Renal cortex interstitium (tissue), 11 donors: ENCODE results near the gene CRYZL1. TPM values are rescaled to one million over a fixed set of nuclear protein-coding genes. Genes with fewer than 3 reads are reported as not detected.
A peak's percentile ranks its signal among the peaks of the same experiment; 100 is the strongest.
"Not testable (repeated sequence)": the region's sequence is repeated elsewhere in the genome, so short reads cannot be mapped to it uniquely, and the experiment has no call there.

Experiments used
- DNase-seq, 11 donors: peaks; one replicate each; pipeline ENCODE4 v3.0.0-alpha.2; 2013; ENCODE audit warnings: low read depth in 9 of 11, low spot score in 4 of 11; ENCODE audit errors: extremely low read depth in 1 of 11
- polyA plus RNA-seq, 3 donors: library from polyadenylated mRNA; unstranded; fragments of 120-200 nt; gene quantifications; one replicate each; pipeline ENCODE4 v1.2.1, GENCODE V29; 2013; ENCODE audit not compliant: insufficient read length in 3 of 3

CRYZL1 gene
- polyA plus RNA-seq, 3 donors, result 59.2 to 74.0 (median 71.2) TPM

DNA sequence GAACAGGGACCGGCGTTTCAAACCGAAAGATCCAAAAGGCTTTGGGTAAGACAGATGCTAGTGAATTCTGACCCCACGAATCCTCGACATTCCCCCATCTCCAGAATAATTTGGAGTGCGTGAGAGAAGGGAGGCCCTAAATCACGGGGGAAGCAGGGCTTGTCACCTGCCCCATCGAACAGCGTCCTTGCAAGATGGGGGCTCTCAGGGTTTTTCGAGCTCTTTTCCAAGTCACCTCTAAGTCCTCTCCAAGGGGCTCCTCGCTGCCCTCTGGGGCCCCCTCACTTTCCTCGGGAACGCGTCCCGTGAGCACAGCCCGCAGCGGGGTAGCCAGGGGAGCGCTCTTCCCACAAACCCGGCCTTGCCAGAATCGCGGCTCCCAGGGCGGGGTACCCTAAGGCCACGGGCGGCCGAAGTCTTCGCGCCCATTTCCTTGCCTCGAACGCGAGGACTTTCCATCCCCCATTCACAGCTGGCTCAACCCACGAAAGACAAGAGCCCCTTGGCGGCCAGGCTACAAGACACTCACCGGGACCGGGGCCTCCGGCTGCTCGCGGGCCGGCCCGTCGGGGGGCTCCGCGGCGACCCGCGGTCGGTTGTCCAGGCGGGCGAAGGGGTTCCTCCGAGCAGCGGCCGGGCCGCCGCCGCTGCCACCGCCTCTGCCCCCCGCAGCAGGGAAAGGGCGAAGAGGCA is 53.6 kb downstream of the CRYZL1 start:
- DNase-seq, result peak in 7 of 11 donors; percentile 15 to 34 (median 20)

DNA sequence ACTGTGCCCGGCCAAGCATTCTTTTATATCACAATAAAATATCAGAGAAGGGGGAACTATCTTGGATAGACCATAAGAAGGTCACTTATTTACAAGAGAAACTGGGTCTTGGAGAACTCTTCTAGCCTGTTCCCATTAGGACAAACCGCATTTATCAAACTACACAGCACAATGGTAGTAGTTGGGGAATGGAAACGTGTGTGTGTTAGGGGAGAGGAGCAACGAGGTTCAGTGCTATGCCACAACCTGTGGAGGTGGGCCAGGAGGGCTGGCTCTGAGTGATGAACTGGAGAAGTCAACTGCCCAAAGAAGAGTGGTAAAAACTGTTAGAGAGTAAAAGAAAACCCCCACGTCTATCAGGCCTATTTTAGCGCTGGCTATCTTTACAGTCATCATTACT is 54.6 kb downstream of the CRYZL1 start:
- no peak for DNase-seq

DNA sequence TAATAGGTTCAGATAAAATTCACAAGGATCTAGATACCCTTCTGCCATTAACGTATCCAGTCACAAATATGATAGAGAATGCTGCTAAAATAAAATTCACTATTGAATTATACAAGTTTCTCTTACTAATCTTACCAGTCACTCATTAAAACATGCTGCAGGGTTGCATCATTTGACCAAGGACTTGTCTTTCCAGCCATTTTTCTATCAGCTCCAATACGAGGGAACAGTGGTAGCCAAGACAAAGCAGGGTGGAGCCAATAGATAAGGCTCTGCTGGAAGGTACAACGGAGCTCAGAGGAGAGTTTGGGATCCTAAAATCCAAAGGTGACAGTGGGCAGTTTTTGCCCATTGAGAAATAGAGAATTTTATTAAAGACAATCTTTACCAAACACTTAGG is 57.1 kb downstream of the CRYZL1 start:
- DNase-seq, result no peak

DNA sequence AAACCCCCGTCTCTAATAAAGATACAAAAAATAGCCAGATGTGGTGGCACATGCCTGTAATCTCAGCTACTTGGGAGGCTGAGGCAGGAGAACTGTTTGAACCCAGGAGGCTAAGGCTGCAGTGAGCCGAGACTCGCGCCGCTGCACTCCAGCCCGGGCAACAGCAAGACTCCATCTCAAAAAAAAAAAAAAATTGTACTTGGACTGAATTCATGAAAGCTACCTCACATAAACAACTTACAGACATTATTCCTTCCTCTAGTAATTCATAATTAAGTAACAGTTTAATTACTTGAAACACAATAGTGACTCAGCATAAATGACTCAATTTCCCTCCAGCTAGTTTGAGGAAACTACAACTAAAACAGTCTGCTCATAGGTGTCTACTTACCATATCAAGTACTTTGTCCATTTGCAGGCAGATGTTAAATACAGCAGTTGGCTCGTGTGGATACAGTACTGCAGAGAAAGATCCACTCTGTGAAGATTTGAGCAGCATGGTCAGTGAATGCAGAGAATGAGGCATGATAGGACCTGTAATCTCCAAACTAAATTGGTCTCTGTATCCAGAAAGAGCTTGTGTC is 62.5 kb downstream of the CRYZL1 start:
- DNase-seq, result no peak

DNA sequence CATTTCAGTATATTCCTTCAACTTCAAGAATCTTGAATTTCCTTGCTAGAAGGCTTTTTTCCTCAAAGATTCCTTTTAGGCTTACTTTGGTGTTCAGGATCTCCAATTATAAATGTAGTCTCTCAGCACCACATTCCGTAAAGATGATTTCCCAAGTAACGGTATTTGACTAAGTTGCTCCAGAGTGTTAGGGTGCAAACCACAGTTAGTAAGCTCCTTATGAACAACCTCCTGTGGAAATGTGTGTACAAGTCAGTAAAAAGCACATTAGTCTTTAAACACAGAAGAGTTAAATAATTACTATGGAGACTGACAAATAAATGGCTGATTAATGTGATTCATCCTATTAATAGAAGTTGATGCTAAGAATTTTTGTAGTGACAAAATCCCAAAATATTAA is 63.3 kb downstream of the CRYZL1 start:
- DNase-seq, result no peak

DNA sequence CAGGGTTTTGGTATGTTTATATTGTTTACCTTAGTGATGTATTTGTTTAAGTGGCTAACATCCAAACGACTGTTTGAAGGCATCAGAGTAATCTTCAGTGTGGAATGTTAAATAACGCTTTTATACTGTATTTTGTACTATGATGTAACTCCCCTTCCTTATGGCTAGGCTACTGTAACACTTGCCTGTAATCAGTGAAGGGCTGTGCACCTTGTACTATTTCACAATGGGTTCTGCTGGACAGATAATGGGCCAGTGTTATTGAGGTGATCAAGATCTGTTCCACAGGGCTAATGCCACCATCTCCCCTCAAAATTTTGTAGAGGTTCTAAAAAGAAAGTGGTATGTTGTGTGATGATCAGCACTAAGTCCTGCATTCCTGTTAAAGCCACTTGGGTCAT is 64.8 kb downstream of the CRYZL1 start:
- not testable (repeated sequence) for DNase-seq

DNA sequence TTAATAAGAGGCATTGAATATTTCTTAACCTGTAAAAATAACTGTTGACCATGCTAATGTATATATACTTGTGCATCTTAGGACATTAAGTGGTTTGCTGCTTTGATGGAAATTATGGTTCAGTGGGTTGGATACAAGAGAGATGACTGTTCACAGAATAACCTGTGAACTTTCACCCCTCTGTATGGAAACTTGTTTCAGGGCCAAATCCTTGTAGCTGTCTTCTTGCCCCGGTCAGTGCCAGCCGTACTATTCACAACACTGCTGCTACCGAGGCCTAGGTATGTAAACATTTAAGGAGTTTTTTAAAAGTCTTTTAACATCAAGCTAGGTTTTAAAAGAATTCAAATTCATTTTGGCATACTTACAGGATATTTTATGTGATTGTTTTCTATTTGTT is 69.2 kb downstream of the CRYZL1 start:
- no peak for DNase-seq

DNA sequence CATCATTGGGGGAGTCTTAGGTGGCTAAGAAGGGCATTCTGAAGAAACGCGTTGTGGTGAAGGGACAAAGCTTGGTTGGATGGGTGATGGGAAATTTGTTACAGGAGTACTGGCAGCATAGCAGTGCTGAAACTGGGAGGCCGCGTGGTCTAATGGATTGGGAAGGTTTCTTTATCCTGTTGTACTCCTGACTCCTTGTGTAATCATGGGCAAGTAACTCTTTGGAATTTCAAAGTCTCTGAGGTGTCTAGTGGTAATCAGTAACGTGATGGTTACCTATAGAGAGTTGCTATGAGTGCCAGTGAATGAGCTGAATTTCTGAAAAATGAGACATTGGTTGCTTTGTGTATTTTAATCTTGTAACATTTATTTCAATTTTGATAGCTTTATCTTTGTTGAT is 71.5 kb downstream of the CRYZL1 start:
- no peak for DNase-seq

DNA sequence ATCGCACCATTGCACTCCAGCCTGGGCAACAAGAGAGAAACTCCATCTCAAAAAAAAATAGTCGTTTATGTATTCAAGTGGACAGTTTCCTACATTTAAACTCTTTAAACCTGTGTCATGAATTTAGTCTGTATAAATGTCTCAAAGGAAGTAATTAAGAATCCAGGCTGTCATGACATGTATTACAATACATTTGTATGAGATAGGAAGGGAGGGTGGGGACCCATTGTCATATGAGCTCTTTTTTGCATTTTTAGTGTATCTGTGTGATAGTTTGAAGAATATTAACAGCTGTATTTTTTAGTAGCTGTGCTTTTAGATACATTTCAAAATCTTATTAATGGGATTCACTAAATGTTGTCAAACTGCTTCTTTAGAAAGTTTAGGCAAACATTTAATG is 73.1 kb downstream of the CRYZL1 start:
- no peak for DNase-seq

DNA sequence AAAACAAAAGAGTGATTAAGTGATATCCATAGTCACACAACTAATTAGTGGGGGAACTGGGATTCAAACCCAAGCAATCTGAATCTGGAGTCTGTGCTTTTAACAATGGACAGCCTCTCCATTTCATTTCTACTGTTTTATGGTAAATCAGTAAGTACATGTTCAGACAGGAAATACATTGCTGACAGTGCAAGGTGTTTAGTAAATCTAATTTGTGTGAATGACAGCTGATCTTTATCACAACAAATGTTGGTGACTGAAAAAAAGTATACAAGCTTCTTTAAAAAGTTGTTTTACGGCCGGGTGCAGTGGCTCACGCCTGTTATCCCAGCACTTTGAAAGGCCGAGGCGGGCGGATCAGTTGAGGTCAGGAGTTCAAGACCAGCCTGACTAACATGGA is 73.6 kb downstream of the CRYZL1 start:
- DNase-seq, result no peak

DNA sequence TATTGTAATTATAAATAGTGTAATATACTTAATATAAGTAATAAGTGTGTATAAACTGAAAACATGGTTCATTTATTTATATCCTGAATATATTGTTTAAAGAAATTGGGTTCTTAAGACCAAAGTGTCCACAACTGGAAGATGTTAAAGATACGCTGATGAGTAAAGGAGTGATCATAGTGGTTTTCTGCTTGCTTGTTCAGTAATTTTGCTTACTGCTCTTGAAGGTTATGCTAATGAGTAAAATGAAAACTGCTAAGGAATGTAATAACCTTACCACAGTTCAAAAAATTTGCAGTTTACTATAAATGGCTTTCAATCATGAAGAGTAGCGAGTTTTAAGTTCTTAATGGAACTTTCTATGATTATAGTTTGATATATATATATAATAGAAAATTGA is 75.0 kb downstream of the CRYZL1 start:
- no peak for DNase-seq

DNA sequence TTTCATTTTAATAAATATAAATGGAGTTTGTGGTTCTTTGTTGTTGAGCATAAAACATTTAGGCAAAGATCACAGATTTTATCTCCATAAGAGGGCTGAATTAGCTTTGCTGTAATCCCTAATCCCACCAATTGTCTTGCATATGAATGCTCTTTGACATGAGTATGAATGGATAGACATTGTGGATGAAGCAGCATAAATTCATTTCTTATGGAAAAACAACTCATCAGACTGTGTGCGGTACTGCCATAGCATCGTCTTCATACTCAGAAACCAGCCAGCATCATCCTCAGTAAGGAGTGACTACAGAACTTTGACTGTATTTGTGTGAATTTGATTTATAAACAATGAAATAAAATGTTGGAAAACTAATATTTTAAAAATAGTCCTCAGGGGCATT is 79.2 kb downstream of the CRYZL1 start:
- DNase-seq, result no peak

DNA sequence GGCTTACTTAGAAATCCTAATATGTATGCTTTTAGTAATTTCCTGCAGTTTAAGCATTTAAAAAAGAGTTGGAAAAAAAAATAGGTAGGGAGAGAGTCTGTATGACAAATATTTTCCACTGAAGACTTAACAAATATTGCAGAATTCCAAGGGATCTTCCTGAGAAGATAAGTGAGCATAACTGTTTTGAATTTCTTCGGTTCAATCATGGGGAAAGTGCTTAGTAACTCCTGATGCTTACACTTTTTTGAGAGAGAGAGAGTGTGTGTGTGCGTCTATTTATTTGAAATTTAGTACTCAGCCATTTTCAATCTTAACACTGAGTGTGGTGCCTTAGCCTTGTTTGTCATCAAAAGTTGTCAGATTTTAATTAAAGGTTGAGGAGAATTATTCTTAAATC is 80.2 kb downstream of the CRYZL1 start:
- DNase-seq, result no peak

DNA sequence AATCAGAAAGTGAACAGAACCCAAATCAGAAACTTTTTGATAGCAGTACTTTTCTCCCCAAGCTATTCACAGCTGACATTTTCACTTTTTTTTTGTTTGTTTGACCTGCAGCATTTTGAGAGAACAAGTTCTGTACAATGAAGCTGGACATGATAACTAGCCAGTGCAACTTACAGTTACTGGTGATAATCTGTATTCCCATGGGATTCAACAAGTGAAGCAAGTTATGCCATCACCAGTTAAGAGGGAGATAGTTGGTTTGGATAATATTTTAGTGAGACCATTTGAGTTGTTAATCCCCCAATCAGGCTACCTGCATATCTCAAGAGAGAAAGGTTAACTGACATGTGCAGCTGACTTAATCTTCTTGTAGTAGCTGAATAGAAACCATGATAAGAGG is 80.6 kb downstream of the CRYZL1 start:
- no peak for DNase-seq

DNA sequence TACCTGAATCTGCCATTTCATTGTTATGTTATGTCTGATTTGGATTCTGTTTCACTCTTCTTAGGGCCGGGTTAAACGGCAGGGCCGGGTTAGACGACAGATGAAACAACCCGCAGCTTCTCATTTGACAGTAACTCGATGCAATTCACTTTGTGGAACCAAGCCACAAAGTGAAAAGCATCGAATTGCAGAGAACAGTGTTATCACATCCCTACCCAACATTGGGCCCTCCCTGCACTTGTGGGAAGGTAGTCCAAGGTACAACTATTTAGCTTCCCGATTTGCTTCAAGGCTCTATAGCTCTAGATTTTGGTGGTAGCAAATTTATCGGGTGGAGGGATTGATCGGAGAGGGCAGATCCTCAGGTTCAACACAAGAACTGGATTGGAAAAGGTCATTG is 81.7 kb downstream of the CRYZL1 start:
- DNase-seq, result no peak

DNA sequence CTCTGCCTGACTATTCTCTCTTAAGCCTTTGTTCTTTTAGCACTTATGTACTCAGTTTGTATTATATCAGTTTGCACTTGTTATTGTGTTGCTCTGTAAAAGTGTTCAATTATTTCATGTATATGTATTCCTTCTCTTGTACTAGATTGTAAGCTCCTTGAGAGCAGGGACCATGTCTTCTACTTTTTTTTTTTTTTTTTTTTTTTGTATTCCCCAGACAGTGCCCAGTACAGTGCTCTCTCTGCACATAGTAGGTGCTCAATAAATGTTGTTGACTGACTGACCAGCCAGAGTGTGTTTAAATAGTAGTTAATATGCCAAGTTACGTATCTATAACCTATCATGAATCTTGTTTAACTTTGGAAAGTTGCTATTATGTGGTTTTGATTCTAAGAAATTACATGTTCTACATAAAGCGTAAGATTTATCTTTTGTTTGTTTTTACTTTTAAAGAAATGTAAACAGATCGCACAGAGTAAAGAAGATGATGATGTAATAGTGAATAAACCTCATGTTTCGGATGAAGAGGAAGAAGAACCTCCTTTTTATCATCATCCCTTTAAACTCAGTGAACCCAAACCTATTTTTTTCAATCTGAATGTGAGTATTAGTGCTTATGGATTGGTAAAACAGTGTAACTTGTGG is 82.6 kb downstream of the CRYZL1 start:
- DNase-seq, result no peak

DNA sequence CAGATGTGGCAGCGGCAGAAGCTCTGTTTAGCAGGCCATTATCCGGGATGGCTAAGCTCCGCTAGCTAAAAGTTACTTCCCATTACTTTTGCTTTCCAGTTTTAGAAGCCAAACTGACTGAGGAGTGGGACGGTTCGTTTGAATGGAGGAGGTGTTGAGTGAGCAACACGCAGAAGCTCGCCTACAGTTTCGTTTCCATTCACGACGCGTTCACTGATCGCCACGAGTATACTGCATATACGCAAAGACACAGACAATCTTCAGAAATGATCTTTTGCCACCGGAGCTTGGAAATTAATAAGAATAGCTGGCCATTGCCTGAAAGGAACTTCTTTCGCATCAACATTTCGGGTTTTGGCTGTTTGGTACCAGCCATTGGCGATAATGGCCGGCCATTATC is 84.1 kb downstream of the CRYZL1 start:
- DNase-seq, result no peak

DNA sequence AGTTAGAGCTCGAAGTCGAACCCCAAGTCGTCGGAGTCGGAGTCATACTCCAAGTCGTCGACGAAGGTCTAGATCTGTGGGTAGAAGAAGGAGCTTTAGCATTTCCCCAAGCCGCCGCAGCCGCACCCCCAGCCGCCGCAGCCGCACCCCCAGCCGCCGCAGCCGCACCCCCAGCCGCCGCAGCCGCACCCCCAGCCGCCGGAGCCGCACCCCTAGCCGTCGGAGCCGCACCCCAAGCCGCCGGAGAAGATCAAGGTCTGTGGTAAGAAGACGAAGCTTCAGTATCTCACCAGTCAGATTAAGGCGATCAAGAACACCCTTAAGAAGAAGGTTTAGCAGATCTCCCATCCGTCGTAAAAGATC is 86.6 kb downstream of the CRYZL1 start:
- no peak for DNase-seq

DNA sequence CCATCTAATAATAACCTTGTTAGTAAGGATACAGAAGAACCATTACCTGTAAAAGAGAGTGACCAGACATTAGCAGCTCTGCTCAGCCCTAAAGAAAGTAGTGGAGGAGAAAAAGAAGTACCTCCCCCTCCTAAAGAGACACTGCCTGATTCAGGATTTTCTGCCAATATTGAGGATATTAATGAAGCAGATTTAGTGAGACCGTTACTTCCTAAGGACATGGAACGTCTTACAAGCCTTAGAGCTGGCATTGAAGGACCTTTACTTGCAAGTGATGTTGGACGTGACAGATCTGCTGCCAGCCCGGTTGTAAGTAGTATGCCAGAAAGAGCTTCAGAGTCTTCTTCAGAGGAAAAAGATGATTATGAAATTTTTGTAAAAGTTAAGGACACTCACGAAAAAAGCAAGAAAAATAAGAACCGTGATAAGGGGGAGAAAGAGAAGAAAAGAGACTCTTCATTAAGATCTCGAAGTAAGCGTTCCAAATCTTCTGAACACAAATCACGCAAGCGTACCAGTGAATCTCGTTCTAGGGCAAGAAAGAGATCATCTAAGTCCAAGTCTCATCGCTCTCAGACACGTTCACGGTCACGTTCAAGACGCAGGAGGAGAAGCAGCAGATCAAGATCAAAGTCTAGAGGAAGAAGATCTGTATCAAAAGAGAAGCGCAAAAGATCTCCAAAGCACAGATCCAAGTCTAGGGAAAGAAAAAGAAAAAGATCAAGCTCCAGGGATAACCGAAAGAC is 87.1 kb downstream of the CRYZL1 start:
- no peak for DNase-seq

DNA sequence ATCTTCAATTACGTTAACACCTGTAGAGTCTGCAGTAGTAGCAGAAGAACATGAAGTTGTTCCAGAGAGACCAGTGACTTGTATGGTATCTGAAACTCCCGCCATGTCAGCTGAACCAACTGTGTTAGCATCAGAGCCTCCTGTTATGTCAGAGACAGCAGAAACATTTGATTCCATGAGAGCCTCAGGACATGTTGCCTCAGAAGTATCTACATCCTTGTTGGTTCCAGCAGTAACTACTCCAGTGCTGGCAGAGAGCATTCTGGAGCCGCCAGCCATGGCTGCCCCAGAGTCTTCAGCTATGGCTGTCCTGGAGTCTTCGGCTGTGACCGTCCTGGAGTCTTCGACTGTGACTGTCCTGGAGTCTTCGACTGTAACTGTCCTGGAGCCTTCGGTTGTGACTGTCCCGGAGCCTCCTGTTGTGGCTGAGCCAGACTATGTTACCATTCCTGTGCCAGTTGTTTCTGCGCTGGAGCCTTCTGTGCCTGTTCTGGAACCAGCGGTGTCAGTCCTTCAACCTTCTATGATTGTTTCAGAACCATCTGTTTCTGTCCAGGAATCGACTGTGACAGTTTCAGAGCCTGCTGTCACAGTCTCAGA is 88.4 kb downstream of the CRYZL1 start:
- no peak for DNase-seq
